ENCODE data around the gene KRT1. TPM values are rescaled to one million over a fixed set of nuclear protein-coding genes. Genes with fewer than 3 reads are reported as not detected.

KRT1 gene
- total RNA-seq, 1 donor from 2014 or later, result not detected

DNA sequence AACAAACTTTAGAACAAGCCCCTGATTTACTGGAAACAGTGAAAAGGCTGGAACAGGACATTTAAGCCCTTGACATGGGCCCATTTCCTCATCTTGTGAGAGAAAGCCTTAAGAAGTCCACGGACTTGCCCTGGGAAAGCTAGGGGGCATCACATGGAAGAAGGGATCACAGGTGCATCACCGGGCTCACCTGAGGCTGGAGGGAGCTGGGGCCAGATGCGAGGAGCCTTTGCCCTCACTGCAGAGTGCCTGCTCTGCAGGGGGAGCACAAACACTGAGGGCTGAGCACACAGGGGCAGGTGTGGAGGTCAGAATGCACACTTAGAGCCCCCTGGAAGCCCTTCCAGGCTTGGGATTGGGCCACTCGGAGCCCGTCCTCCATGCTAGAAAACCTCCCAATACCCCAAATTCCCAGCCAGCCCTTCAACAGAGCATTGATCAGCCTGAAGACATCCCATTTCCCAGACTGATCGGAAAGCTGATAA lies 5.2 kb upstream of the KRT1 start:
- no peaks in the 10 kb centered on the region for H3K4me1 Mint-ChIP-seq (ENCODE audit: low read depth, unreplicated experiment)
- no peak overlapping the region for H3K27ac Mint-ChIP-seq (ENCODE audit: unreplicated experiment)
- no peak for DNase-seq
- TF ChIP-seq, protein P1, sequence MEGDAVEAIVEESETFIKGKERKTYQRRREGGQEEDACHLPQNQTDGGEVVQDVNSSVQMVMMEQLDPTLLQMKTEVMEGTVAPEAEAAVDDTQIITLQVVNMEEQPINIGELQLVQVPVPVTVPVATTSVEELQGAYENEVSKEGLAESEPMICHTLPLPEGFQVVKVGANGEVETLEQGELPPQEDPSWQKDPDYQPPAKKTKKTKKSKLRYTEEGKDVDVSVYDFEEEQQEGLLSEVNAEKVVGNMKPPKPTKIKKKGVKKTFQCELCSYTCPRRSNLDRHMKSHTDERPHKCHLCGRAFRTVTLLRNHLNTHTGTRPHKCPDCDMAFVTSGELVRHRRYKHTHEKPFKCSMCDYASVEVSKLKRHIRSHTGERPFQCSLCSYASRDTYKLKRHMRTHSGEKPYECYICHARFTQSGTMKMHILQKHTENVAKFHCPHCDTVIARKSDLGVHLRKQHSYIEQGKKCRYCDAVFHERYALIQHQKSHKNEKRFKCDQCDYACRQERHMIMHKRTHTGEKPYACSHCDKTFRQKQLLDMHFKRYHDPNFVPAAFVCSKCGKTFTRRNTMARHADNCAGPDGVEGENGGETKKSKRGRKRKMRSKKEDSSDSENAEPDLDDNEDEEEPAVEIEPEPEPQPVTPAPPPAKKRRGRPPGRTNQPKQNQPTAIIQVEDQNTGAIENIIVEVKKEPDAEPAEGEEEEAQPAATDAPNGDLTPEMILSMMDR (IDR thresholded peaks at IDR 0.05; ENCODE audit: partially characterized antibody, unreplicated experiment), result no peak
- no peaks in the 10 kb centered on the region for H3K36me3 Mint-ChIP-seq (ENCODE audit: unreplicated experiment)
- H3K4me3 Mint-ChIP-seq (ENCODE audit: unreplicated experiment), result no peak overlapping the region
- peaks cover 13% of the 10 kb centered on the region for H3K27me3 Mint-ChIP-seq (ENCODE audit: unreplicated experiment)
- peaks cover 3% of the 10 kb centered on the region for H3K9me3 Mint-ChIP-seq (ENCODE audit: unreplicated experiment)

DNA sequence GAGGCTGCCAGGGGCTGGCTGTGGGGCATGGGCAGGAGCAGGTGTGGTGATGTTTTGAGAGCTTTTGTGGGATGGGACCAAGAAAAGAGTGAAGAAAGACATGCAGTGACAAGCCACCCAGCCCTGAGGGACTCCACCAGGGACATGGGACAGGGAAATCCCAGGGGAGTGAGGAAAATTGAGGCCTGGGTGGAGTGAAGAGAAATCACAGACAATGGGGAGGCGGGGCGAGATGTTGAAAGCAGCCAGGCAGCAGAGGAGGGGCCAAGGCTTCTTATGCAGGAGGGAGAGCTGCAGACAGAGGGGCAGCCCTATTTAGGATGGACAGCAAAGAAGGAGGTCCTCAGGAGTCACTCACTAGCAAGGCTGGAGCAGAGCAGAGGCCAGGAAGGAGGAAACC lies 4.2 kb upstream of the KRT1 start:
- no peak overlapping the region for H3K27ac Mint-ChIP-seq (ENCODE audit: unreplicated experiment)
- peaks cover 3% of the 10 kb centered on the region for H3K9me3 Mint-ChIP-seq (ENCODE audit: unreplicated experiment)
- H3K27me3 Mint-ChIP-seq (ENCODE audit: unreplicated experiment), result peaks cover 13% of the 10 kb centered on the region
- H3K4me1 Mint-ChIP-seq (ENCODE audit: low read depth, unreplicated experiment), result no peaks in the 10 kb centered on the region
- H3K4me3 Mint-ChIP-seq (ENCODE audit: unreplicated experiment), result no peak overlapping the region
- TF ChIP-seq, protein P1 (IDR thresholded peaks at IDR 0.05; ENCODE audit: partially characterized antibody, unreplicated experiment), result no peak
- DNase-seq, result no peak
- no peaks in the 10 kb centered on the region for H3K36me3 Mint-ChIP-seq (ENCODE audit: unreplicated experiment)

DNA sequence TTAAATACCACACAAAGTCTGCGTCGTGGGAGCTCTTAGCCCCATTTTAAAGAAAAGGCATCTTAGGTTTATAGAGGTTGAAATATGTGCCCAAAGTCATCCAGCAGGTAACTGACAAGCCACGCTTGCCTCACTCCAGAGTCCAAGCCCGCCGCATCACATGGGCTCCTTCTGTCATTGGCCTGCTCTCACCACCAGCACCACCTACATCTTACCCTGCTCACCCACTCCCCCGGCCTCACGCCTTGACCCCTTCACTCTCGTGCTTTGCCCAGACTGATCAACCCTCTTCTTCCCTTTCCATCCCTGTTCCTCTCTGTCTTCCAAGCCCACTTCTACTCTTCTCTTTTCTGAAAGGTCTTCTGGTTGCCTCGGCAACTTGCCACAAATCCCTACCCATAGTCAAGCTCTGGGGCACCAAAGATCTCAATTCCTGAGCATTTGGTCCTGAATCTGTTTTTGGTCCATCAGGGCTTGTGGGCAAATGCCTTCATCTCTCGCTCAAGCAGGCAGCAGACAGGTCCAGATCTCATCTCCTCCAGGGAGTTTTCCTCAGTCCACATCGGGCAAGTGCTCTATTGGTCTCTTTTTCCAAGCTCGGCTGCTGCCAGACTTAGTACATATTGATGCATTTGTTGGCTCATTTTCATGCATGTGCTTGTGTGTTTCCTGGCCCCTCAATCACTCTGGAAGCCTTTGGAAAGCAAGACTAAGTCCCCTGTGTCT lies 3.5 kb upstream of the KRT1 start:
- Mint-ChIP-seq H3K36me3 (ENCODE audit: unreplicated experiment) (no peaks in the 10 kb centered on the region), H3K4me3 (ENCODE audit: unreplicated experiment) (no peak overlapping the region), H3K27ac (ENCODE audit: unreplicated experiment) (no peak overlapping the region), H3K4me1 (ENCODE audit: low read depth, unreplicated experiment) (no peaks in the 10 kb centered on the region), H3K27me3 (ENCODE audit: unreplicated experiment) (peaks cover 12% of the 10 kb centered on the region), H3K9me3 (ENCODE audit: unreplicated experiment) (peaks cover 3% of the 10 kb centered on the region)
- TF ChIP-seq, protein P1 (IDR thresholded peaks at IDR 0.05; ENCODE audit: partially characterized antibody, unreplicated experiment), result no peak
- DNase-seq, result no peak

DNA sequence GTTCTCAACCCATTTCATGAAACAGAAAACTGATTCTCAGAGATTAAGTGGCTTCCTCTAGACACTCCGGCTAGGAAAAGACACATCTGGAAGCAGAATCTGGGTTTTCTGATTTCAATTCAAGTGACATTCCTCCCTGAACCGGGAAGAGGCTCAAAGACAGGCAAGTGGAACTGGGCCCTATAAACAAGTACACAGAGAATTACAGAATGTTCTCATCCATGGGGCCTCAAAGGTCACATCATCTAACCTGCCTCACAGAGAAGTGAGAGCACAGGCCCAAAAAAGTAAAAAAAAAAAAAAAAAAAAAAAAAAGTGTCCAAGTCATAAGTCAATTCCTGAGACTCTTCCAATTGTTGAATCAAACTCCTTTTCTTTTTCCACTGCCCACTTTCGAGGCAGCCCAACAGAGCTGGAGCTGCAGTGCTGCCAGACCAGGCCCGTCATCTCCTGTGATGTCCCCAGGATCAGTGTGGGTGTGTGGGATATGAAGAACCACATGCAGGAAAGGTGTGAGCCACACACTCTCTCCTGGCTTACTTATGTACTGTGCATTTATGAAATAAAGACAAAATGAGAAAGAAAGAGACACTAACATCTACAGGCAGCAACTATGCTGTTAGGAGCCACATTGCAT lies 2.8 kb upstream of the KRT1 start:
- Mint-ChIP-seq H3K27ac (ENCODE audit: unreplicated experiment) (no peak overlapping the region), H3K4me3 (ENCODE audit: unreplicated experiment) (no peak overlapping the region), H3K36me3 (ENCODE audit: unreplicated experiment) (no peaks in the 10 kb centered on the region), H3K4me1 (ENCODE audit: low read depth, unreplicated experiment) (no peaks in the 10 kb centered on the region), H3K27me3 (ENCODE audit: unreplicated experiment) (peaks cover 9% of the 10 kb centered on the region), H3K9me3 (ENCODE audit: unreplicated experiment) (peaks cover 3% of the 10 kb centered on the region)
- no peak for DNase-seq
- TF ChIP-seq, protein P1 (IDR thresholded peaks at IDR 0.05; ENCODE audit: partially characterized antibody, unreplicated experiment), result no peak

DNA sequence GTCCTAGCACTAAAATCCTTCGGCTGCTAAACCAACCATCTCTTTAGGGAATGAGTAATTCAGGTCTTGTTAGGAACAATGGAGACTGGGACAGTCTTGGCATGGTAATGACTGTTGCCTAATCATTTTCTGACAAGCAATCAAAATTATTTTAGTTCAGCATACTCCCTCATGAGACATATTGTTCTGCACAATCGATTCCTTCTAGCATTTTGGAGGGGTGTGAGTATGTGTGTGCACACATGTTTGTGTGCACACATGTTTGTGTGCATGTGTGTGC lies 2.1 kb upstream of the KRT1 start:
- no peaks in the 10 kb centered on the region for H3K4me1 Mint-ChIP-seq (ENCODE audit: low read depth, unreplicated experiment)
- H3K27me3 Mint-ChIP-seq (ENCODE audit: unreplicated experiment), result peaks cover 7% of the 10 kb centered on the region
- H3K36me3 Mint-ChIP-seq (ENCODE audit: unreplicated experiment), result no peaks in the 10 kb centered on the region
- no peak overlapping the region for H3K4me3 Mint-ChIP-seq (ENCODE audit: unreplicated experiment)
- no peak overlapping the region for H3K27ac Mint-ChIP-seq (ENCODE audit: unreplicated experiment)
- no peak for DNase-seq
- TF ChIP-seq, protein P1 (IDR thresholded peaks at IDR 0.05; ENCODE audit: partially characterized antibody, unreplicated experiment), result no peak
- peaks cover 3% of the 10 kb centered on the region for H3K9me3 Mint-ChIP-seq (ENCODE audit: unreplicated experiment)

Data from glutamatergic neuron (in vitro differentiated cells).